ENCODE data around the gene VIT.
"Not testable (repeated sequence)": the region's sequence is repeated elsewhere in the genome, so short reads cannot be mapped to it uniquely, and the experiment has no call there.

The VIT gene

GRCh38 chr2:36807223-36807886, 110.8 kb downstream of the VIT start:
- DNase-seq (ENCODE audit: low spot score), result no peak

DNA sequence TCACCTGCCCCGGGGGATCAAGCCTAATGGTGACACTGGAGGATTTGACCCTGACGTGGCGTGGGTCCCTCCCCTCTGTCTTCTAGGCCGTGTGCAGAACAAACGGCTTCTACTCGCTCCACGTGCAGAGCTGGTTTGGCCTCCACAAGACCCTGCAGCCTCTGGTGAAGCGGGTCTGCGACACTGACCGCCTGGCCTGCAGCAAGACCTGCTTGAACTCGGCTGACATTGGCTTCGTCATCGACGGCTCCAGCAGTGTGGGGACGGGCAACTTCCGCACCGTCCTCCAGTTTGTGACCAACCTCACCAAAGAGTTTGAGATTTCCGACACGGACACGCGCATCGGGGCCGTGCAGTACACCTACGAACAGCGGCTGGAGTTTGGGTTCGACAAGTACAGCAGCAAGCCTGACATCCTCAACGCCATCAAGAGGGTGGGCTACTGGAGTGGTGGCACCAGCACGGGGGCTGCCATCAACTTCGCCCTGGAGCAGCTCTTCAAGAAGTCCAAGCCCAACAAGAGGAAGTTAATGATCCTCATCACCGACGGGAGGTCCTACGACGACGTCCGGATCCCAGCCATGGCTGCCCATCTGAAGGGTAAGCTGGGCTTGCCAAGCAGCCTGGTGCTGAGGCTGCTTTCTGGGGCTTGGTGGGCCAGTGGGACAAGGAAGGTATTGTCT, 112.0 kb downstream of the VIT start:
- no peak for DNase-seq (ENCODE audit: low spot score)

DNA sequence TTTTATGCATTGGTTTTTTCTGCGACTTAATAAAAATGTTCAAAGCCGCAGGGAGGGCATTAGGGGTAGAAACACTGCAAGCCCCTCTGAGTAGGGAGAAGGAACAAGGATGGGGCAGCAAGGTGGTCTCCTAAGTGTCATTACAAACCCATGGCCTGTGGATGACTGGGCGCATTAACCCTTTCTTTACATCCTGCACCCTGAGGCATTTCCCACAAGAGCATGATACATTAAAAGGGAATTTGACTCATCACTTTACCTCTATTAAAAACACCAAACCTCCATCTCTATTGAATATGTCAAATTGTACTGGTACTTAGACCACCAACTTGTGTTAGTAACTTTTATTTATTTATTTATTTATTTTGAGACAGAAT, 112.5 kb downstream of the VIT start:
- DNase-seq (ENCODE audit: low spot score), result no peak

- DNase-seq (ENCODE audit: low spot score), result no peak
These were observed 114.6 kb downstream of the VIT start for GRCh38 chr2:36811071-36811470.

- no peak for DNase-seq (ENCODE audit: low spot score)
These were observed 115.7 kb downstream of the VIT start for GRCh38 chr2:36812196-36812595.

- DNase-seq (ENCODE audit: low spot score), result no peak
These were observed 122.0 kb downstream of the VIT start for GRCh38 chr2:36818542-36818941.

GRCh38 chr2:36819095-36819711, 122.7 kb downstream of the VIT start:
- no peak for DNase-seq (ENCODE audit: low spot score)

GRCh38 chr2:36820942-36821605, 124.6 kb downstream of the VIT start:
- DNase-seq (ENCODE audit: low spot score), result no peak

DNA sequence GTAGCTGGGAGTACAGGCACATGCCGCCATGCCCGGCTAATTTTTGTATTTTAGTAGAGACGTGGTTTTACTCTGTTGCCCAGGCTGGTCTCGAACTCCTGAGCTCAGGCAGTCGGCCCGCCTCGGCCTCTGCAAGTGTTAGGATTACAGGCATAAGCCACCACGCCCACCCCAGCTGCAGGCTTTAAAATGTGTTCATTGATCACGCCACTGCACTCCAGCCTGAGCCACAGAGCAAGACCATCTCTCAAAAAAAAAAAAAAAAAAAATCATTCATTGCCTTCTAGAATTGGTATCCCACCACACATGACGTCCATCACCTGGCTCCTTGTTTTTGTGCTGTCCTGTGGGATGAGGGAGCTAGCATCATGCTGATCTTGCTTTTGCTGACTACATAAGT, 127.4 kb downstream of the VIT start:
- no peak for DNase-seq (ENCODE audit: low spot score)

DNA sequence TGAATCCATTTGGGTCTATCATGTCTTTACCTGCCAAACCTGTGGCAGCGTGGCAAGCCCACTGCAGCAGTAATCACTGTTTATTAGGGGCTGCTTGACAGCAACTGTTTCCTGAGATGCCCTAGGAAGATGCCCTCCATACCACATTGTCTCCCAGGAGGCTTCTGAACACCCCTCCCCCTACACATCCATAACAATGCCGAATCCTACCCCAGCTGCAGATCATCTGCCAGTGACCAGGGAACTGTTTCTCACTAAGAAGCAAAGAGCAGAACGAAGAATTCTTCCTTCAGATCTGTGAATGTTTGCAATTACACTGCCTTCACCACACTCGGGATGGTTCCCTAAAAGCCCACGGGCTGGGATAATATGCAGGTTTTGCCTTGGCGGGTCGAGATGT, 127.8 kb downstream of the VIT start:
- DNase-seq (ENCODE audit: low spot score), result no peak

- not testable (repeated sequence) for DNase-seq (ENCODE audit: low spot score)
These were observed 128.2 kb downstream of the VIT start for GRCh38 chr2:36824683-36825082.

DNA sequence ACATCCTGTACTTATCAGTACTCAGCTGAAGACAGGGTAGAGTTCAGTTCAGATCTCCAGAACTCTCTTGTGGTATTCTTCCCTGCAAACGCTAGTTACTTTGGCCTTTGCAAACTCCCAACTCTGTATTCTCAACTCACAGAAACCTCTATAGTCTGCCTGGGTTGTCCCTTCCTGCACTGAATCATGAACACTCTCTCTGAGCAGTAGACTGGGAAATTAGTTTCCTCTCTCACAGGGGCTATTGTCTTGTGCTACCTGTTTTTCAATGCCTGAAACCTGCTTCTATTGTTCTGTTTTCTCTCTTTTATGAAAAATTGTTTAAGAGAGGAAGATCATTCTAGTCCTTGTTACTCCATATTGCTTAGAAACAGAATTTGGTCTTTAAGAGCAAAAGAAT, 134.7 kb downstream of the VIT start:
- no peak for DNase-seq (ENCODE audit: low spot score)

- no peak for DNase-seq (ENCODE audit: low spot score)
These were observed 137.7 kb downstream of the VIT start for GRCh38 chr2:36834203-36834602.

GRCh38 chr2:36834731-36835524, 138.4 kb downstream of the VIT start:
- no peak for DNase-seq (ENCODE audit: low spot score)

DNA sequence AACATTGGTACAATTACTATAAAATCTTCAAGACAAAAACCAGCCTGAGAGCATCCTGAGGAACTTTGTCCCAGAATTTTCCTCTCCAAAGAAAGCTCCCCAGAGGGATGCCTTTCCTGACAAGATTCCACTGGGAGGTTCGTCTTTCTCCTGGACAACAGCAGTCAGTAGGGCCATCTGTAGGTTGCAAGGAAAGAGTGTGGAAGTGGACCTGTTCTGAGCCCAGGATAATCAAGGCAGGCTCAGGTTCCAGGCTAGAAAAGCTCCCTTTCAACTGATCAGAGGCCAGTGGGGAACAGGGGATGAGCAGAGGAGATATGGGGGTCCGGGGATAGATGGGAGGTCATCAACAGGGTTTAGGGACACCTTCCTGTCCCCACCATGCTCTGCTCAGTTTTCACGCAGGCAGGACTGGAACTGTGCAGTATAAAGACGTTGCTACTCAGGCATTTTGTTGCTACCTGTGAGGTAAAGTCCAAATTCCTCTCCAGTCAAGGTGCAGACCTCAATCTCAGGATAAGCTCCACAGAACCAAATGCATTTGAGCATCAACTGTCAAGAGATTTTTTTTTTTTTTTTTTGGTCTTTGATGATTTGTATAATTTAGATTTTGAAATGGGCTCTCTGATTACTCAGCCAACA, 143.6 kb downstream of the VIT start:
- no peak for DNase-seq (ENCODE audit: low spot score)

GRCh38 chr2:36843838-36844237, 147.3 kb downstream of the VIT start:
- DNase-seq (ENCODE audit: low spot score), result no peak

- DNase-seq (ENCODE audit: low spot score), result no peak
These were observed 152.8 kb downstream of the VIT start for GRCh38 chr2:36849265-36849664.

GRCh38 chr2:36854241-36854640, 157.7 kb downstream of the VIT start:
- DNase-seq (ENCODE audit: low spot score), result no peak

DNA sequence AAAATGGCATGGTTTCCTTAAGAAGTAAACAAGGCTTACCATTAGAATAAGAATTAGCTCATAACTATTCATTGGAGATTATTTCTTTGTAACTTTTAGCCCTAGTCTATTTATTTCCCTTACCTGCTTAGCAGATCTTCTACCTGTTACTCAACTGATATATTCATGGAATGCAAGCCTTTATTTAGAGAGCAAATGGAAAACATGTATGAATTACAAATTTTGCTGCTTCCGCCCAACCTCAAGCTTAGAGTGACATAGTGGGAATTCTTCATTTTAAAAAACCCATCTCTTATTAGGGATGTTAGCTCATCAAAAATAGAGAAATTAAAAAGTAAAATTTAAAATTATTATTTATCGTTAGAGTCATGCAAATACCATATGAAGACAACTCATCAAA, 158.9 kb downstream of the VIT start:
- no peak for DNase-seq (ENCODE audit: low spot score)

DNA sequence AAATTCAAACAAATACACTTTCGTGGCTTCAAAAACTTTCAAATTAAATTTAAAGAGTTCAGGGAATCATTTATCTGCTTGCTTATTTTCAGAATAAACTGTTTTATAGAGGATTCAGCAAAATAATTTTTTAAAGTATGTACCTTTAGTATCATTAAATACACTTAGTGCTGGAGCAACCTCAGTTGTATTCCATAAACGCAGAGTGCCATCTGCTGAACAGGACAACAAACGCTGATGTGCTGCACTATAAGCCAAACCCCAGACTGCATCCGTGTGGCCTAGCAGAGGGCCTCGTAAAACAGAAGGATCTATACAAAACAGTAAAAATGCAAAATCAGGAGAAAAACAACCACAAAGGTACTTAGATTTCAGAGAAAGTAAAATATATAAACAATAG, 161.2 kb downstream of the VIT start:
- no peak for DNase-seq (ENCODE audit: low spot score)

DNA sequence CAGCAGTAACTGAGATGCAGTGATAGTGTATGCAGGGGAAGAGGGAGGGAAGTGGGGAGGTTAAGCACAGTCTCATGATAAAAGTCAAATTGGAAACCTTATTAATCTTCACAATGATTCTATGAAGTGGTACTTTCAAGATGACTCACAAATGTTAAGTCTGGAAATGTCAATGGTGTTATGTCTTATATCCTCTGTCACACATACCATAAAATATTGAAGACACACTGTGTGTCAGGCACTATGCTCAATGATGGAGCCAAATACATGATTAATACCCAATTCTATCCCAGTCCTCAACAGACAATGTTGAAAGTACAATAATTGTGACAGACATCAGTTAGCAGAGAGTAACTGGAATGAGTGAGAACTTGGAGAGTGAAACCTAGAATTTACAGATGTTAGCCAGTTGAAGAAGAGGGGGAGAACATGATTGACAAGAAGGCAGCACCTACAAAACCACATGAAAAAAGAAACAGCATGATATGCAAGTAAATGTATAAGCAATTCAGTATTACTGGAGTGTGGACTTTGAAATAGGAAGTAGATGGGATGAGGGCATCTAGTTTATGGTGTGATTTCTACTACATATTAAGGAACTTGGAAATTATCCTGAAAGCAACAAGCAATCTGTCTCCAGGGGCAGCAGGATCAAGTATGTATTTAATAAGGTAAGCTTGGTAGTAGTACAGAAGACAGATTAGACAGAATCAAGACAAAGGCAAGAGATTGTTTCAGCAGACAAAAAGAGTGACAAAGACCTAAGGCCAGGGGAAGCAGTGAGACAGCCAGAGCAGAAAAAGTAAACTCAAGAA, 162.3 kb downstream of the VIT start:
- no peak for DNase-seq (ENCODE audit: low spot score)
